Chondrocyte (in vitro differentiated cells): Measurements from ENCODE around the gene ANAPC2. TPM values are rescaled to one million over a fixed set of nuclear protein-coding genes. Genes with fewer than 3 reads are reported as not detected.

Source experiments
- DNase-seq: peaks from one replicate; pipeline ENCODE4 v3.0.0; 2021; ENCODE audit warnings: mixed read lengths, low spot score
- H3K27ac Mint-ChIP-seq: one replicate; pipeline ENCODE4 v1.8.0; 2021; ENCODE audit warnings: mild to moderate bottlenecking, moderate library complexity, mixed read lengths; ENCODE audit not compliant: unreplicated experiment
- H3K27me3 Mint-ChIP-seq: 2 replicates; pipeline ENCODE4 v1.8.0; 2021; ENCODE audit warnings: low read depth, mixed read lengths
- H3K36me3 Mint-ChIP-seq: 2 replicates; pipeline ENCODE4 v1.8.0; 2021; ENCODE audit warnings: low read depth, mixed read lengths
- H3K4me1 Mint-ChIP-seq: 2 replicates; pipeline ENCODE4 v1.8.0; 2021; ENCODE audit warnings: low read depth, mild to moderate bottlenecking, mixed read lengths
- H3K4me3 Mint-ChIP-seq: one replicate; pipeline ENCODE4 v1.8.0; 2021; ENCODE audit warnings: mild to moderate bottlenecking, moderate library complexity, mixed read lengths; ENCODE audit not compliant: unreplicated experiment
- H3K9me3 Mint-ChIP-seq: 2 replicates; pipeline ENCODE4 v1.8.0; 2021; ENCODE audit warnings: low read depth, mixed read lengths
- total RNA-seq: library from RNA; stranded (reverse); gene quantifications from 3 replicates; pipeline ENCODE4 v1.2.1, GENCODE V29; 2021
- TF ChIP-seq, protein P1 (sequence below): fragments of 200-600 bp; sonication (generic); IDR thresholded peaks from 2 replicates; pipeline ENCODE4 v1.5.0; 2021; ENCODE audit warnings: antibody characterized with exemption, mild to moderate bottlenecking, moderate library complexity

ANAPC2 gene
- total RNA-seq, 1 donor from 2014 or later = 41.0 TPM

DNA sequence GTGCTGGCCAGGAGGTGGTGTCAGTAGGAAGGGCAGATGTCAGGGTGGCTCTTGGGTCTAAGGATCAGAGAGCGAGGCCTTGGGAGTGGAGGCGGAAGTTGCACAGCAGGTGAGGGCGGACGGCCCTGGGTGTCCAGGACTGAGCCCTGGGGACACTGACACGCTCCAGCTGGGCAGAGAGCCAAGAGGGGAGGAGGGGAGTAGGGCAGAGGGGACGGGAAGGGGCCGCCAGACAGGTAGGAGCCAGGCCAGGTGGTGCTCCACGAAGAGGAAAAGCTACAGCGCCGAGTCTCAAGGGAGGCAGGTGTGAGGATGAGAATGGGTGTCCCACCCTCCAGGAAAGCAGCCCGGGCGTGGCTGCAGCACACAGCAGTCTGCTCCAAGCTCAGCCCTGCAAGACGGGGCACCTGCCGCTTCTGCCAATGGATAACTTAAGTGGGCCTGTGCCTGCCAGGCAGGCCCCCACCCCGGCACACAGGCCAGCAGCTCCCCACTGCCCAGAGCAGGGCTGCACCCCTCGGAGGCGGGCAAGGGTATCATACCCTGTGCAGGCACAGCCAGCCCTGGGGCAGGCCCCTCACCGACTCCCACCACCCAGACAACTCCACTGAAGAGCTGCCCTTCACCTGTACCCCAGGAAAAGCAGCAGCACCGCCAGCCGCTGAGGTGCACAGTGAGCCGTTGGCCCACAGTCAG, 7.3 kb upstream of the ANAPC2 start:
- Mint-ChIP-seq H3K27ac (peak overlapping the region; percentile 32), H3K4me1 (peaks cover 33% of the 10 kb centered on the region), H3K9me3 (no peaks in the 10 kb centered on the region), H3K27me3 (no peaks in the 10 kb centered on the region), H3K36me3 (peaks cover 1% of the 10 kb centered on the region), H3K4me3 (no peak overlapping the region)
- TF ChIP-seq, protein P1, sequence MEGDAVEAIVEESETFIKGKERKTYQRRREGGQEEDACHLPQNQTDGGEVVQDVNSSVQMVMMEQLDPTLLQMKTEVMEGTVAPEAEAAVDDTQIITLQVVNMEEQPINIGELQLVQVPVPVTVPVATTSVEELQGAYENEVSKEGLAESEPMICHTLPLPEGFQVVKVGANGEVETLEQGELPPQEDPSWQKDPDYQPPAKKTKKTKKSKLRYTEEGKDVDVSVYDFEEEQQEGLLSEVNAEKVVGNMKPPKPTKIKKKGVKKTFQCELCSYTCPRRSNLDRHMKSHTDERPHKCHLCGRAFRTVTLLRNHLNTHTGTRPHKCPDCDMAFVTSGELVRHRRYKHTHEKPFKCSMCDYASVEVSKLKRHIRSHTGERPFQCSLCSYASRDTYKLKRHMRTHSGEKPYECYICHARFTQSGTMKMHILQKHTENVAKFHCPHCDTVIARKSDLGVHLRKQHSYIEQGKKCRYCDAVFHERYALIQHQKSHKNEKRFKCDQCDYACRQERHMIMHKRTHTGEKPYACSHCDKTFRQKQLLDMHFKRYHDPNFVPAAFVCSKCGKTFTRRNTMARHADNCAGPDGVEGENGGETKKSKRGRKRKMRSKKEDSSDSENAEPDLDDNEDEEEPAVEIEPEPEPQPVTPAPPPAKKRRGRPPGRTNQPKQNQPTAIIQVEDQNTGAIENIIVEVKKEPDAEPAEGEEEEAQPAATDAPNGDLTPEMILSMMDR = no peak
- DNase-seq = no peak

DNA sequence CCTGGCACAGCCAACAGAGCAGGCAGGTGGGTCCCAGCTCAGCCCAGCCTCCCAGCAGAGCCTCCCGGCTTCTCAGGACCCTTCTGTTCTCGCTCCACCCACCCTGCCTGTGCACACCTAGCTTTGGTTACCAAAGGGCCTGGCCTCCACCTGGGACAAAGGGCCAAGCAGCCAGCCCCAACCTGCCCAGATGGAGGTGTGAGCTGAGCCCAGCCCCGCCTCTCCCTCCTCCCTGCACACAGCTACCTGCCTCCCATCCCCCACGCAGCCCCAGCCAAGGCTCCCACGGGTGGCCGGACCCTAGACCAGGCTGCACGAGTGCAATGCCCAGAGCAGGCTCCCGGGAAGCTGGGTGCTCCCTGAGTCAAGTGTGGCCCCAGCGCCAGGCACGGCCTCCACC, 6.5 kb upstream of the ANAPC2 start:
- H3K27me3 Mint-ChIP-seq = no peaks in the 10 kb centered on the region
- TF ChIP-seq, protein P1 = no peak
- no peaks in the 10 kb centered on the region for H3K9me3 Mint-ChIP-seq
- no peak overlapping the region for H3K27ac Mint-ChIP-seq
- peaks cover 37% of the 10 kb centered on the region for H3K4me1 Mint-ChIP-seq
- H3K4me3 Mint-ChIP-seq = no peak overlapping the region
- peaks cover 1% of the 10 kb centered on the region for H3K36me3 Mint-ChIP-seq
- DNase-seq = no peak

DNA sequence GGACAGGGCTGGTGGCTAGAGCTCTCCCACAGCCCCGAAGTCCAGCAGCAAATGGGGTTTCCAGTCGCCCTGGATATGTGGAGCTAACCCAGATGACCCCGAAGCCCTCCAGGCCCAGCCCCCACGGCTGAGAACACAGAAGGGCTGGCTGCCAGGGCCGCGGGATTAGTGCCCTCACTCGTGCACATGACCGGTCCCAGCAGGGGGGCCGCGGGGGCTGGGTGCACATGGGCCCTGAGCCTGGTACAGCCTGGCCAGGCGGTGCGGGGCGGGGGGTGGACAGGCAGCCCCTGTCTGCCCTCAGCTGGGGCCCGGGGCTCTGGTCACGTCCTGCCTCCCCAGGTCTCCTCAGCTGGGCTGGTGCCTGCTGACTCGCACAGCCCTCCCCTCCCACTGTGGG, 6.0 kb upstream of the ANAPC2 start:
- TF ChIP-seq, protein P1 = no peak
- DNase-seq = no peak
- no peak overlapping the region for H3K27ac Mint-ChIP-seq
- H3K4me3 Mint-ChIP-seq = no peak overlapping the region
- peaks cover 1% of the 10 kb centered on the region for H3K36me3 Mint-ChIP-seq
- no peaks in the 10 kb centered on the region for H3K9me3 Mint-ChIP-seq
- no peaks in the 10 kb centered on the region for H3K27me3 Mint-ChIP-seq
- H3K4me1 Mint-ChIP-seq = peaks cover 37% of the 10 kb centered on the region

DNA sequence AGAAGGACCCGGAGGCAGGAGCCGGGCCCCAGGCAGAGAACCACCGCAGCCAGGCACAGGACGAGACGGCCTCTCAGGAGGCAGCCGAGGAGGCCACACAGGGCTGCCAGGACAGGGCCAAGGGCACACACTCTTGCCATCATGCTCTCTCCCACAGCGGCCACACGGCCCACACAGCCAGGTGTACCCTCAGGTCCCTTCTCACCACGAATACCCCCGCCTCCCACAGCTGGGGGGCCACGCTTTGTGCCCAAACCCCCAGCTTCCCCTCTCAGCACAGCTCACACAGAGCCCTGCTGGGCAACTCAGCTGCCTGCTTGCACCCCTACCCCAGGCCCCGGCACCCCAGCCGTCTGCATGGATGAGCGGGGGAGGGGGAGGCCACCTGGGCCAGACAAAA, 5.4 kb upstream of the ANAPC2 start:
- Mint-ChIP-seq H3K9me3 (no peaks in the 10 kb centered on the region), H3K4me3 (no peak overlapping the region), H3K4me1 (peaks cover 37% of the 10 kb centered on the region), H3K27me3 (no peaks in the 10 kb centered on the region), H3K27ac (no peak overlapping the region), H3K36me3 (peaks cover 3% of the 10 kb centered on the region)
- TF ChIP-seq, protein P1 = no peak
- no peak for DNase-seq

DNA sequence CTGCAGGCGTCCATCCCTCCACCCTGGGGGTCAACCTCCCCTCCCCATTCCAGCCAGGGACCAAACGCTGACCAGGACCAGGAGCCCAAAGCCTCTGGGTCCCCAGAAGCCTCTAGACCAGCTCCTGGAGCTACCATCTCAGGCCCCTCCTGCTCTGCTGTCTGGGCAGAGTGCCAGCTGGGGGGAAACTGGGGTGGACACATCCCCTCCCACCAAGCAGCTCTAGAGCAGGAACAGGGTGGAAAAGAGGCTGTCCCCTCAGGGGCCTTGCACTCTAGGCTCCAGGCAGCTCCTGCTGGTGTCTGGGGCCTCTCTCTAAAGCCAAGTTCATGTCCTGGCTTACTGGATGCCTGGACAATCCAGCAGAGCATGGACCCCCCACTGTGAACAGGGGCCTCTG, 4.5 kb upstream of the ANAPC2 start:
- peaks cover 3% of the 10 kb centered on the region for H3K36me3 Mint-ChIP-seq
- H3K9me3 Mint-ChIP-seq = no peaks in the 10 kb centered on the region
- no peak for DNase-seq
- H3K4me1 Mint-ChIP-seq = peaks cover 33% of the 10 kb centered on the region
- H3K4me3 Mint-ChIP-seq = no peak overlapping the region
- H3K27me3 Mint-ChIP-seq = no peaks in the 10 kb centered on the region
- TF ChIP-seq, protein P1 = no peak
- H3K27ac Mint-ChIP-seq = no peak overlapping the region
